Measurements from ENCODE around the gene CDH24. TPM values are rescaled to one million over a fixed set of nuclear protein-coding genes. Genes with fewer than 3 reads are reported as not detected.

Gene CDH24
- total and polyA plus RNA-seq, 9 of the 15 experiments (the other 6 are each of a cell fraction or from before 2014, with no cell fraction given): 0.04 to 16.2 (median 4.9) TPM

- TF ChIP-seq TBP (optimal IDR thresholded peaks at IDR 0.05; ENCODE audit: low read depth, low read length) (peak; percentile 81), TAL1 (IDR thresholded peaks at IDR 0.05) (no peak; the same call in 1 of the 2 replicates), AFF1 (IDR thresholded peaks at IDR 0.05; ENCODE audit: low read depth in 1 of 2, partially characterized antibody in 2 of 2) (peak in 1 of 2 experiments; percentile 24), ZNF436 (CRISPR knock-in tag; IDR thresholded peaks at IDR 0.05) (no peak), NRF1 (conservative IDR thresholded peaks at IDR 0.05 in 1 of 2, IDR thresholded peaks at IDR 0.05 in 1 of 2) (peak in 1 of 2 experiments; percentile 31; a peak in 1 of 4 replicates), ZNF143 (CRISPR knock-in tag; IDR thresholded peaks at IDR 0.05) (peak; percentile 76), USF2 (CRISPR knock-in tag; IDR thresholded peaks at IDR 0.05) (no peak), NR0B1 (IDR thresholded peaks at IDR 0.05; ENCODE audit: partially characterized antibody) (no peak), AFF4 (CRISPR knock-in tag; IDR thresholded peaks at IDR 0.05) (peak; percentile 75; the same call in 1 of the 2 replicates), FOXJ2 (tag; IDR thresholded peaks at IDR 0.05) (no peak), KLF6 (CRISPR knock-in tag; IDR thresholded peaks at IDR 0.05; ENCODE audit: borderline replicate concordance) (no peak), ZNF175 (CRISPR knock-in tag; IDR thresholded peaks at IDR 0.05; ENCODE audit: low read depth) (0 out of 2 replicates have a peak, but pooled peaks have one; percentile 56), TEAD4 (IDR thresholded peaks at IDR 0.05; ENCODE audit: low read length) (no peak), TEAD4 (CRISPR knock-in tag; IDR thresholded peaks at IDR 0.05; ENCODE audit: borderline replicate concordance) (no peak), ZNF740 (CRISPR knock-in tag; IDR thresholded peaks at IDR 0.05) (no peak), ZNF740 (tag; IDR thresholded peaks at IDR 0.05) (no peak)
Observed at GRCh38 chr14:23071244-23071920, 14.1 kb upstream of the CDH24 start (continued).
